ENCODE measurements around the gene SIDT2. TPM values are rescaled to one million over a fixed set of nuclear protein-coding genes. Genes with fewer than 3 reads are reported as not detected.

SIDT2 gene
- total and polyA plus RNA-seq, 2 of the 13 experiments (the other 11 are each of a cell fraction or from before 2014, with no cell fraction given) = 11.5 to 28.0 TPM

DNA sequence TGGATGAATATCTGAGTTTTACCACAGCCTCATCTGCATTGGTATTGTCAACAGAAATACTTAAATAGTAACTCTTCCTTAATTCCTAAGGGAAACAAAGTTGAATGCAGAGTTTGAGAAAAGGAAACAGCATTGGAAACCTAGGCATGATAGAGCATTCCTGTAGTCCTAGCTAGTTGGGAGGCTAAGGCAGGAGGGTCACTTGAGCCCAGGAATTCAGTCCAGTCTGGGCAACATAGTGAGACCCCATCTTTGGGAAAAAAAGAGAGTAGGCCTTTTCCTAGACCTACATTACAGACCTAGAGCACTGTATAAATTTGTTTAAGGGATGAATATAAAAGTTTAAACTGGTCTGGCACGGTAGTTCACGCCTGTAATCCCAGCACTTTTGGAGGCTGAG lies 21.0 kb upstream of the SIDT2 start:
- TF ChIP-seq, protein P1, sequence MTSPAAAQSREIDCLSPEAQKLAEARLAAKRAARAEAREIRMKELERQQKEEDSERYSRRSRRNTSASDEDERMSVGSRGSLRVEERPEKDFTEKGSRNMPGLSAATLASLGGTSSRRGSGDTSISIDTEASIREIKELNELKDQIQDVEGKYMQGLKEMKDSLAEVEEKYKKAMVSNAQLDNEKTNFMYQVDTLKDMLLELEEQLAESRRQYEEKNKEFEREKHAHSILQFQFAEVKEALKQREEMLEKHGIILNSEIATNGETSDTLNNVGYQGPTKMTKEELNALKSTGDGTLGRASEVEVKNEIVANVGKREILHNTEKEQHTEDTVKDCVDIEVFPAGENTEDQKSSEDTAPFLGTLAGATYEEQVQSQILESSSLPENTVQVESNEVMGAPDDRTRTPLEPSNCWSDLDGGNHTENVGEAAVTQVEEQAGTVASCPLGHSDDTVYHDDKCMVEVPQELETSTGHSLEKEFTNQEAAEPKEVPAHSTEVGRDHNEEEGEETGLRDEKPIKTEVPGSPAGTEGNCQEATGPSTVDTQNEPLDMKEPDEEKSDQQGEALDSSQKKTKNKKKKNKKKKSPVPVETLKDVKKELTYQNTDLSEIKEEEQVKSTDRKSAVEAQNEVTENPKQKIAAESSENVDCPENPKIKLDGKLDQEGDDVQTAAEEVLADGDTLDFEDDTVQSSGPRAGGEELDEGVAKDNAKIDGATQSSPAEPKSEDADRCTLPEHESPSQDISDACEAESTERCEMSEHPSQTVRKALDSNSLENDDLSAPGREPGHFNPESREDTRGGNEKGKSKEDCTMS (CRISPR knock-in tag; conservative IDR thresholded peaks at IDR 0.05) = no peak
- TF ChIP-seq ZNF121 (CRISPR knock-in tag; IDR thresholded peaks at IDR 0.05) = peak; percentile 72
- TF ChIP-seq, protein P2, sequence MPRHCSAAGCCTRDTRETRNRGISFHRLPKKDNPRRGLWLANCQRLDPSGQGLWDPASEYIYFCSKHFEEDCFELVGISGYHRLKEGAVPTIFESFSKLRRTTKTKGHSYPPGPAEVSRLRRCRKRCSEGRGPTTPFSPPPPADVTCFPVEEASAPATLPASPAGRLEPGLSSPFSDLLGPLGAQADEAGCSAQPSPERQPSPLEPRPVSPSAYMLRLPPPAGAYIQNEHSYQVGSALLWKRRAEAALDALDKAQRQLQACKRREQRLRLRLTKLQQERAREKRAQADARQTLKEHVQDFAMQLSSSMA (CRISPR knock-in tag; IDR thresholded peaks at IDR 0.05) = no peak
- Histone ChIP-seq H3K27me3 (ENCODE audit: control insufficient read depth in 1 of 2, insufficient read depth in 2 of 2, low read length in 2 of 2) (no peaks in the 10 kb centered on the region), H2AFZ (ENCODE audit: low read length) (no peak overlapping the region), H3K4me1 (ENCODE audit: insufficient read depth, low read length) (no peaks in the 10 kb centered on the region), H3K36me3 (replicated peaks in 1 of 2; ENCODE audit: control insufficient read depth in 1 of 2, insufficient read depth in 2 of 2, low read length in 2 of 2) (peaks cover 13 to 55% of the 10 kb centered on the region in 2 experiments), H3K4me2 (ENCODE audit: low read depth, low read length) (no peak overlapping the region), H4K20me1 (ENCODE audit: insufficient read depth, low read length) (peaks cover 51% of the 10 kb centered on the region), H3K27ac (ENCODE audit: extremely low read length, insufficient read depth, low read length) (no peak overlapping the region), H3K4me3 (replicated peaks in 1 of 3; ENCODE audit: insufficient read depth in 1 of 3, low read depth in 2 of 3, low read length in 3 of 3) (no peak overlapping the region), H3K9me3 (ENCODE audit: low read length) (no peaks in the 10 kb centered on the region), H3K79me2 (ENCODE audit: insufficient read depth, low read length) (peaks cover 74% of the 10 kb centered on the region), H3K9ac (ENCODE audit: insufficient read depth, low read depth, low read length) (no peak overlapping the region)
- in situ Hi-C loops (cut with HindIII; ENCODE audit: extremely low pct_ligation_motif_present, low pct_unique_long_range_greater_than_20kb) (no loop called here), intact Hi-C loops (cut with micrococcal nuclease; ENCODE audit: unreplicated experiment) (no loop called here)
- ATAC-seq (no peak), FAIRE-seq (no peak), DNase-seq (ENCODE audit: low spot score) (no peak)
- WGBS (ENCODE audit: low lambda C conversion rate) = 100% methylated on average over 2 of the region's 2 CpGs
- ChIA-PET CTCF (ENCODE audit: low intra/inter-chr PET ratio, low total read pairs) (no interaction called here), POLR2A (interaction anchor here (1.8 kb wide), 1 partner anchor 14 kb away, joined by 4 read pairs; no protein-coding TSS in a partner anchor)
- no TSS peak for BruUV-seq (replicated peaks)

DNA sequence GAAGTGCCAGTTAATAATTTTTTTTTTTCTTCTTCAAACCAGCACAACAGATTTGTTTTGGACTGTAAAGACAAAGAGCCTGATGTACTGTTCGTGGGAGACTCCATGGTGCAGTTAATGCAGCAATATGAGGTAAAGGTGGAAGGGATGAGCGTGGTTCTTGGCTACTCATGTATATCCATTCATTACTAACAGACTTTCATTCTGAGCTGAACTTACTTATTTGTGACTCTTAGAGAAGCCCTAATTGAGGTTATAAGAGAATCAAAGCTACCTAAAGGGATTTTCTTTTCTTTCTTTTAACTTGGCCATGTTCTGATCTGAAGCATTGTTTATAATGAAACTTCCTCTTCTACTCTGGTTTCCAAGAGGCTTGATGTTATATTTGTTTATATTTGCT lies 18.7 kb upstream of the SIDT2 start:
- WGBS (ENCODE audit: low lambda C conversion rate) = 94% methylated on average over 2 of the region's 2 CpGs

More for the DNA sequence above, 18.7 kb upstream of the SIDT2 start:
- POLR2A ChIA-PET = no interaction called here
- Histone ChIP-seq H2AFZ (ENCODE audit: low read length) (no peak overlapping the region), H3K27ac (ENCODE audit: extremely low read length, insufficient read depth, low read length) (no peak overlapping the region), H3K4me2 (ENCODE audit: low read depth, low read length) (no peak overlapping the region), H3K9me3 (ENCODE audit: low read length) (no peaks in the 10 kb centered on the region), H3K4me1 (ENCODE audit: insufficient read depth, low read length) (no peaks in the 10 kb centered on the region), H3K4me3 (replicated peaks in 1 of 3; ENCODE audit: insufficient read depth in 1 of 3, low read depth in 2 of 3, low read length in 3 of 3) (no peak overlapping the region), H4K20me1 (ENCODE audit: insufficient read depth, low read length) (peaks cover 35% of the 10 kb centered on the region; the same call in 1 of the 2 replicates), H3K9ac (ENCODE audit: insufficient read depth, low read depth, low read length) (no peak overlapping the region), H3K27me3 (ENCODE audit: control insufficient read depth in 1 of 2, insufficient read depth in 2 of 2, low read length in 2 of 2) (no peaks in the 10 kb centered on the region), H3K36me3 (replicated peaks in 1 of 2; ENCODE audit: control insufficient read depth in 1 of 2, insufficient read depth in 2 of 2, low read length in 2 of 2) (peaks cover 19 to 68% of the 10 kb centered on the region in 2 experiments), H3K79me2 (ENCODE audit: insufficient read depth, low read length) (peaks cover 51% of the 10 kb centered on the region)
- intact Hi-C loops (cut with micrococcal nuclease; ENCODE audit: unreplicated experiment) = no loop called here
- in situ Hi-C loops (cut with HindIII; ENCODE audit: extremely low pct_ligation_motif_present, low pct_unique_long_range_greater_than_20kb) = no loop called here
- TF ChIP-seq, protein P3, sequence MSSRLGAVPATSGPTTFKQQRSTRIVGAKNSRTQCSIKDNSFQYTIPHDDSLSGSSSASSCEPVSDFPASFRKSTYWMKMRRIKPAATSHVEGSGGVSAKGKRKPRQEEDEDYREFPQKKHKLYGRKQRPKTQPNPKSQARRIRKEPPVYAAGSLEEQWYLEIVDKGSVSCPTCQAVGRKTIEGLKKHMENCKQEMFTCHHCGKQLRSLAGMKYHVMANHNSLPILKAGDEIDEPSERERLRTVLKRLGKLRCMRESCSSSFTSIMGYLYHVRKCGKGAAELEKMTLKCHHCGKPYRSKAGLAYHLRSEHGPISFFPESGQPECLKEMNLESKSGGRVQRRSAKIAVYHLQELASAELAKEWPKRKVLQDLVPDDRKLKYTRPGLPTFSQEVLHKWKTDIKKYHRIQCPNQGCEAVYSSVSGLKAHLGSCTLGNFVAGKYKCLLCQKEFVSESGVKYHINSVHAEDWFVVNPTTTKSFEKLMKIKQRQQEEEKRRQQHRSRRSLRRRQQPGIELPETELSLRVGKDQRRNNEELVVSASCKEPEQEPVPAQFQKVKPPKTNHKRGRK (CRISPR knock-in tag; IDR thresholded peaks at IDR 0.05) = no peak
- no peak for TF ChIP-seq CBX2 (IDR thresholded peaks at IDR 0.05; ENCODE audit: low read depth, low read length)
- no peak for TF ChIP-seq CBX2 (CRISPR knock-in tag; IDR thresholded peaks at IDR 0.05; ENCODE audit: low read depth)
- no peak for DNase-seq (ENCODE audit: low spot score)
- no TSS peak for BruUV-seq (replicated peaks)
- CTCF ChIA-PET (ENCODE audit: low intra/inter-chr PET ratio, low total read pairs) = no interaction called here
- no peak for ATAC-seq
- FAIRE-seq = no peak

All from HepG2 (cell line).